ENCODE measurements around the gene ANKRD28. TPM values are rescaled to one million over a fixed set of nuclear protein-coding genes. Genes with fewer than 3 reads are reported as not detected.

ANKRD28 gene
- total and polyA plus RNA-seq, 9 of the 15 experiments (the other 6 are each of a cell fraction or from before 2014, with no cell fraction given), result 11.7 to 66.0 (median 36.7) TPM

GRCh38 chr3:15728766-15729165 lies 69.0 kb downstream of the ANKRD28 start (continued):
- TF ChIP-seq, protein P1, sequence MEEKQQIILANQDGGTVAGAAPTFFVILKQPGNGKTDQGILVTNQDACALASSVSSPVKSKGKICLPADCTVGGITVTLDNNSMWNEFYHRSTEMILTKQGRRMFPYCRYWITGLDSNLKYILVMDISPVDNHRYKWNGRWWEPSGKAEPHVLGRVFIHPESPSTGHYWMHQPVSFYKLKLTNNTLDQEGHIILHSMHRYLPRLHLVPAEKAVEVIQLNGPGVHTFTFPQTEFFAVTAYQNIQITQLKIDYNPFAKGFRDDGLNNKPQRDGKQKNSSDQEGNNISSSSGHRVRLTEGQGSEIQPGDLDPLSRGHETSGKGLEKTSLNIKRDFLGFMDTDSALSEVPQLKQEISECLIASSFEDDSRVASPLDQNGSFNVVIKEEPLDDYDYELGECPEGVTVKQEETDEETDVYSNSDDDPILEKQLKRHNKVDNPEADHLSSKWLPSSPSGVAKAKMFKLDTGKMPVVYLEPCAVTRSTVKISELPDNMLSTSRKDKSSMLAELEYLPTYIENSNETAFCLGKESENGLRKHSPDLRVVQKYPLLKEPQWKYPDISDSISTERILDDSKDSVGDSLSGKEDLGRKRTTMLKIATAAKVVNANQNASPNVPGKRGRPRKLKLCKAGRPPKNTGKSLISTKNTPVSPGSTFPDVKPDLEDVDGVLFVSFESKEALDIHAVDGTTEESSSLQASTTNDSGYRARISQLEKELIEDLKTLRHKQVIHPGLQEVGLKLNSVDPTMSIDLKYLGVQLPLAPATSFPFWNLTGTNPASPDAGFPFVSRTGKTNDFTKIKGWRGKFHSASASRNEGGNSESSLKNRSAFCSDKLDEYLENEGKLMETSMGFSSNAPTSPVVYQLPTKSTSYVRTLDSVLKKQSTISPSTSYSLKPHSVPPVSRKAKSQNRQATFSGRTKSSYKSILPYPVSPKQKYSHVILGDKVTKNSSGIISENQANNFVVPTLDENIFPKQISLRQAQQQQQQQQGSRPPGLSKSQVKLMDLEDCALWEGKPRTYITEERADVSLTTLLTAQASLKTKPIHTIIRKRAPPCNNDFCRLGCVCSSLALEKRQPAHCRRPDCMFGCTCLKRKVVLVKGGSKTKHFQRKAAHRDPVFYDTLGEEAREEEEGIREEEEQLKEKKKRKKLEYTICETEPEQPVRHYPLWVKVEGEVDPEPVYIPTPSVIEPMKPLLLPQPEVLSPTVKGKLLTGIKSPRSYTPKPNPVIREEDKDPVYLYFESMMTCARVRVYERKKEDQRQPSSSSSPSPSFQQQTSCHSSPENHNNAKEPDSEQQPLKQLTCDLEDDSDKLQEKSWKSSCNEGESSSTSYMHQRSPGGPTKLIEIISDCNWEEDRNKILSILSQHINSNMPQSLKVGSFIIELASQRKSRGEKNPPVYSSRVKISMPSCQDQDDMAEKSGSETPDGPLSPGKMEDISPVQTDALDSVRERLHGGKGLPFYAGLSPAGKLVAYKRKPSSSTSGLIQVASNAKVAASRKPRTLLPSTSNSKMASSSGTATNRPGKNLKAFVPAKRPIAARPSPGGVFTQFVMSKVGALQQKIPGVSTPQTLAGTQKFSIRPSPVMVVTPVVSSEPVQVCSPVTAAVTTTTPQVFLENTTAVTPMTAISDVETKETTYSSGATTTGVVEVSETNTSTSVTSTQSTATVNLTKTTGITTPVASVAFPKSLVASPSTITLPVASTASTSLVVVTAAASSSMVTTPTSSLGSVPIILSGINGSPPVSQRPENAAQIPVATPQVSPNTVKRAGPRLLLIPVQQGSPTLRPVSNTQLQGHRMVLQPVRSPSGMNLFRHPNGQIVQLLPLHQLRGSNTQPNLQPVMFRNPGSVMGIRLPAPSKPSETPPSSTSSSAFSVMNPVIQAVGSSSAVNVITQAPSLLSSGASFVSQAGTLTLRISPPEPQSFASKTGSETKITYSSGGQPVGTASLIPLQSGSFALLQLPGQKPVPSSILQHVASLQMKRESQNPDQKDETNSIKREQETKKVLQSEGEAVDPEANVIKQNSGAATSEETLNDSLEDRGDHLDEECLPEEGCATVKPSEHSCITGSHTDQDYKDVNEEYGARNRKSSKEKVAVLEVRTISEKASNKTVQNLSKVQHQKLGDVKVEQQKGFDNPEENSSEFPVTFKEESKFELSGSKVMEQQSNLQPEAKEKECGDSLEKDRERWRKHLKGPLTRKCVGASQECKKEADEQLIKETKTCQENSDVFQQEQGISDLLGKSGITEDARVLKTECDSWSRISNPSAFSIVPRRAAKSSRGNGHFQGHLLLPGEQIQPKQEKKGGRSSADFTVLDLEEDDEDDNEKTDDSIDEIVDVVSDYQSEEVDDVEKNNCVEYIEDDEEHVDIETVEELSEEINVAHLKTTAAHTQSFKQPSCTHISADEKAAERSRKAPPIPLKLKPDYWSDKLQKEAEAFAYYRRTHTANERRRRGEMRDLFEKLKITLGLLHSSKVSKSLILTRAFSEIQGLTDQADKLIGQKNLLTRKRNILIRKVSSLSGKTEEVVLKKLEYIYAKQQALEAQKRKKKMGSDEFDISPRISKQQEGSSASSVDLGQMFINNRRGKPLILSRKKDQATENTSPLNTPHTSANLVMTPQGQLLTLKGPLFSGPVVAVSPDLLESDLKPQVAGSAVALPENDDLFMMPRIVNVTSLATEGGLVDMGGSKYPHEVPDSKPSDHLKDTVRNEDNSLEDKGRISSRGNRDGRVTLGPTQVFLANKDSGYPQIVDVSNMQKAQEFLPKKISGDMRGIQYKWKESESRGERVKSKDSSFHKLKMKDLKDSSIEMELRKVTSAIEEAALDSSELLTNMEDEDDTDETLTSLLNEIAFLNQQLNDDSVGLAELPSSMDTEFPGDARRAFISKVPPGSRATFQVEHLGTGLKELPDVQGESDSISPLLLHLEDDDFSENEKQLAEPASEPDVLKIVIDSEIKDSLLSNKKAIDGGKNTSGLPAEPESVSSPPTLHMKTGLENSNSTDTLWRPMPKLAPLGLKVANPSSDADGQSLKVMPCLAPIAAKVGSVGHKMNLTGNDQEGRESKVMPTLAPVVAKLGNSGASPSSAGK (IDR thresholded peaks at IDR 0.05), result no peak
- TF ChIP-seq ZNF830 (CRISPR knock-in tag; IDR thresholded peaks at IDR 0.05), result no peak
- no peak for TF ChIP-seq ZNF282 (CRISPR knock-in tag; IDR thresholded peaks at IDR 0.05)
- no peak for TF ChIP-seq ATF1 (CRISPR knock-in tag; IDR thresholded peaks at IDR 0.05)
- TF ChIP-seq ATF1 (tag; IDR thresholded peaks at IDR 0.05), result no peak
- TF ChIP-seq CBX5 (IDR thresholded peaks at IDR 0.05; ENCODE audit: borderline replicate concordance, low read depth), result no peak
- no peak for TF ChIP-seq TBL1XR1 (IDR thresholded peaks at IDR 0.05; ENCODE audit: low read length in 2 of 2)
- no peak for TF ChIP-seq JUN (IDR thresholded peaks at IDR 0.05; ENCODE audit: borderline replicate concordance, low read depth, low read length)
- TF ChIP-seq JUN (CRISPR knock-in tag; IDR thresholded peaks at IDR 0.05; ENCODE audit: borderline replicate concordance), result no peak
- TF ChIP-seq ZNF174 (CRISPR knock-in tag; IDR thresholded peaks at IDR 0.05), result no peak
- no peak for TF ChIP-seq NONO (IDR thresholded peaks at IDR 0.05; ENCODE audit: low read depth in 2 of 2, low read length in 1 of 2)
- TF ChIP-seq MXI1 (IDR thresholded peaks at IDR 0.05; ENCODE audit: low read depth, low read length), result no peak
- TF ChIP-seq GABPB2 (CRISPR knock-in tag; conservative IDR thresholded peaks at IDR 0.05), result no peak
- no peak for TF ChIP-seq ELF1 (tag; IDR thresholded peaks at IDR 0.05)
- TF ChIP-seq RB1 (IDR thresholded peaks at IDR 0.05; ENCODE audit: low read depth), result no peak
- TF ChIP-seq TAL1 (IDR thresholded peaks at IDR 0.05), result no peak

All from K562 (cell line).